HepG2 (cell line): ENCODE measurements around the gene VAC14. TPM values are rescaled to one million over a fixed set of nuclear protein-coding genes. Genes with fewer than 3 reads are reported as not detected.

Experiments used
- ARID2 ChIP-seq: sonication (generic); formaldehyde crosslinking; IDR thresholded peaks from 2 replicates; pipeline ENCODE4 v1.8.1; 2022; ENCODE audit warnings: mild to moderate bottlenecking, missing genetic modification reagents, borderline replicate concordance
- ATAD3A ChIP-seq: sonication (generic); formaldehyde crosslinking; IDR thresholded peaks from 2 replicates; pipeline ENCODE4 v1.4.0; 2020; ENCODE audit warnings: missing genetic modification reagents
- CC2D1A ChIP-seq: sonication (generic); formaldehyde crosslinking; IDR thresholded peaks from 2 replicates; pipeline ENCODE4 v1.8.1; 2023; ENCODE audit warnings: mild to moderate bottlenecking, missing genetic modification reagents
- DR1 ChIP-seq: sonication (generic); formaldehyde crosslinking; IDR thresholded peaks from 2 replicates; pipeline ENCODE4 v1.8.0; 2021; ENCODE audit warnings: mild to moderate bottlenecking, missing genetic modification reagents, inconsistent platforms
- FIP1L1 ChIP-seq: fragments of 200-400 bp; formaldehyde crosslinking; IDR thresholded peaks from 2 replicates; pipeline ENCODE4 v1.6.1; 2018; ENCODE audit warnings: low read depth, mild to moderate bottlenecking, low read length, moderate library complexity, borderline replicate concordance; ENCODE audit not compliant: insufficient read depth
- FOXJ3 ChIP-seq: sonication (generic); formaldehyde crosslinking; IDR thresholded peaks from 2 replicates; pipeline ENCODE4 v1.4.0; 2020; ENCODE audit warnings: missing genetic modification reagents, mild to moderate bottlenecking, borderline replicate concordance
- FOXK1 ChIP-seq: sonication (generic); formaldehyde crosslinking; IDR thresholded peaks from 2 replicates; pipeline ENCODE4 v1.4.0; 2020; ENCODE audit warnings: low read depth, missing genetic modification reagents, borderline replicate concordance
- GATAD1 ChIP-seq: IDR thresholded peaks from 2 replicates; pipeline ENCODE4 v1.6.1; 2016; ENCODE audit warnings: missing genetic modification reagents, missing compliant biosample characterization
- KDM1A ChIP-seq: IDR thresholded peaks from 2 replicates; pipeline ENCODE4 v1.6.1; 2016; ENCODE audit warnings: missing compliant biosample characterization
- MIXL1 ChIP-seq: IDR thresholded peaks from 2 replicates; pipeline ENCODE4 v1.6.1; 2016
- ZFP36L1 ChIP-seq: sonication (generic); formaldehyde crosslinking; IDR thresholded peaks from 2 replicates; pipeline ENCODE4 v1.8.0; 2022; ENCODE audit warnings: mild to moderate bottlenecking, missing genetic modification reagents, moderate library complexity
- ZNF234 ChIP-seq: sonication (generic); formaldehyde crosslinking; conservative IDR thresholded peaks from 2 replicates; pipeline ENCODE4 v1.5.1; 2020; ENCODE audit warnings: mild to moderate bottlenecking, missing genetic modification reagents
- ZNF546 ChIP-seq: sonication (generic); formaldehyde crosslinking; conservative IDR thresholded peaks from 2 replicates; pipeline ENCODE4 v1.8.1; 2023; ENCODE audit warnings: mild to moderate bottlenecking, missing genetic modification reagents
- ZNF558 ChIP-seq: sonication (generic); formaldehyde crosslinking; IDR thresholded peaks from 2 replicates; pipeline ENCODE4 v1.9.0; 2022; ENCODE audit warnings: mild to moderate bottlenecking, missing genetic modification reagents, borderline replicate concordance
- ZNF879 ChIP-seq: sonication (generic); formaldehyde crosslinking; IDR thresholded peaks from 2 replicates; pipeline ENCODE4 v1.8.1; 2023; ENCODE audit warnings: missing genetic modification reagents
- ZNF883 ChIP-seq: sonication (generic); formaldehyde crosslinking; IDR thresholded peaks from 2 replicates; pipeline ENCODE4 v1.5.1; 2020; ENCODE audit warnings: mild to moderate bottlenecking, missing genetic modification reagents; ENCODE audit errors: not compliant biosample characterization
- polyA plus RNA-seq, 8 experiments: library from polyadenylated mRNA; depleted of rRNA in 3 of 8; stranded (reverse) in 7 of 8; unstranded in 1 of 8; fragments of >200 nt; fragmentation: Illumina TruSeq in 4 of 8; extraction: Trizol in 4 of 8; gene quantifications; 2 replicates each; pipeline versions ENCODE4 v1.2.1 to v1.2.3, GENCODE V29; 2011 to 2016; ENCODE audit warnings: low read depth in 4 of 8, missing spikeins in 1 of 8, mixed read lengths in 1 of 8; ENCODE audit not compliant: insufficient read depth in 1 of 8
- total RNA-seq, 5 experiments: library from RNA; depleted of rRNA; stranded (reverse); fragments of >200 nt; fragmentation: Illumina TruSeq; extraction: Trizol; gene quantifications; 2 replicates each; pipeline ENCODE4 v1.2.3, GENCODE V29; 2016; ENCODE audit warnings: low read depth in 1 of 5
- TF ChIP-seq, protein P1 (sequence below): sonication (generic); formaldehyde crosslinking; IDR thresholded peaks from 2 replicates; pipeline ENCODE4 v1.5.1; 2020; ENCODE audit warnings: missing genetic modification reagents, mild to moderate bottlenecking, borderline replicate concordance
- TF ChIP-seq, protein P2 (sequence below): IDR thresholded peaks from 2 replicates; pipeline ENCODE4 v1.6.1; 2016; ENCODE audit warnings: low read depth, control low read depth
- TF ChIP-seq, protein P3 (sequence below): sonication (generic); formaldehyde crosslinking; IDR thresholded peaks from 2 replicates; pipeline ENCODE4 v1.4.0; 2020; ENCODE audit warnings: mild to moderate bottlenecking, missing genetic modification reagents
- TF ChIP-seq, protein P4 (sequence below): sonication (generic); formaldehyde crosslinking; IDR thresholded peaks from 2 replicates; pipeline ENCODE4 v1.4.0; 2020; ENCODE audit warnings: mild to moderate bottlenecking, missing genetic modification reagents, borderline replicate concordance
- TF ChIP-seq, protein P5 (sequence below): sonication (generic); formaldehyde crosslinking; IDR thresholded peaks from 2 replicates; pipeline ENCODE4 v1.5.0; 2020; ENCODE audit warnings: missing genetic modification reagents
- TF ChIP-seq, protein P6 (sequence below): sonication (generic); formaldehyde crosslinking; IDR thresholded peaks from 2 replicates; pipeline ENCODE4 v1.5.1; 2020; ENCODE audit warnings: mild to moderate bottlenecking, missing genetic modification reagents, moderate library complexity

VAC14 gene
- total and polyA plus RNA-seq, 2 of the 13 experiments (the other 11 are each of a cell fraction or from before 2014, with no cell fraction given), result 23.5 to 24.6 TPM

DNA sequence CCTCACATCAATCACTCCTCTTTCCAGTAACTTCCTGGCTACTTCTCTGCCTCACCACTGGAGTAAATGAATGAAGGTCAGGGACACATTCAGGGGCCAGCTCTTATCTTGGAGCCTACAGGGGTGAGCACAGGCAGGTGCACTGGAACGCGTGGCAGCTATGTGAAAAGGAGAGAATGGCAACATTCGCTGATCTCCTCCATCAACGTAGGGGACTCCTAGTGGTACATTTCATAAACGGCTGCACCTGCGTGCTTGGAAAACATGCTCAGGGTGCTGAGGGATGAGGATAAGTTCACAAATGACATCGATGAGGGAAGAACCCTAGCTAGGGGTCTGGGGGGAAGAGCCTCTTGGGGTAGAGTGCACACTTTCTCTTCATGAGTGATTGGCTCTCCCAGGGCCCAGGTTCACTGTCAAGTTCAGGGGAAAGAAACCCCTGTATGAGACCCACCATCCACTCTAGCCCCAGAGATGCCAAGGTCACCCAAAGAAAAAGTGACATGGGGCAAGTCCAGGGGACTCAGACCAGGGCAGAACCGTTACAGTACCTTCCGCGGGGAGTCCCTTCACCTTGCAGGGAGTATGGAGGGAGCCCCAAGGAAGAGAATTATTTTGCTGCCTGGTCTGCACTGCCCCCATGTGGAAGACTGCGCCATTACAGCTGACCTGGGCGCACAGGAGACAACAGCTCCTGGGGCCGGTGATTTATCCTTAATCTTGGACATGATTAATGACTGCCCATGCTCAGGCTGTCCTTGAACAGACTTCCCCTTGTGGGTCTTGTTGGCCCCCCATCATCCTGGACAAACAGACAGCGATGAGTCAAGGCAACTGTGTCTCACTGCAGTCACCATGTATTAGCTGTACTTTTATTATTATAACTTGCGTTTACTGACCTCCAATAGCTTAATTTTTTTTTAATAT, 30.1 kb downstream of the VAC14 start (continued):
- TF ChIP-seq, protein P1, sequence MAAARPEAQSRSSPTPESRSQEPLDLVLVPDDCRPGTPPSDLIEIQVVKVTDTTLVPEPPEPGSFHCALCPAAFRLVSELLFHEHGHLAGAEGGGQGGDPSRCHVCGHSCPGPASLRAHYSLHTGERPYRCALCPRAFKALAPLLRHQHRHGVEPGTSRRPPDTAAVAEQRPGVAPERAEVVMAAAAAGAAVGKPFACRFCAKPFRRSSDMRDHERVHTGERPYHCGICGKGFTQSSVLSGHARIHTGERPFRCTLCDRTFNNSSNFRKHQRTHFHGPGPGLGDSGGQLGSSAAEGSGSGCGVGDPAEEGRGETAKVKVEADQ, result no peak
- TF ChIP-seq, protein P2, sequence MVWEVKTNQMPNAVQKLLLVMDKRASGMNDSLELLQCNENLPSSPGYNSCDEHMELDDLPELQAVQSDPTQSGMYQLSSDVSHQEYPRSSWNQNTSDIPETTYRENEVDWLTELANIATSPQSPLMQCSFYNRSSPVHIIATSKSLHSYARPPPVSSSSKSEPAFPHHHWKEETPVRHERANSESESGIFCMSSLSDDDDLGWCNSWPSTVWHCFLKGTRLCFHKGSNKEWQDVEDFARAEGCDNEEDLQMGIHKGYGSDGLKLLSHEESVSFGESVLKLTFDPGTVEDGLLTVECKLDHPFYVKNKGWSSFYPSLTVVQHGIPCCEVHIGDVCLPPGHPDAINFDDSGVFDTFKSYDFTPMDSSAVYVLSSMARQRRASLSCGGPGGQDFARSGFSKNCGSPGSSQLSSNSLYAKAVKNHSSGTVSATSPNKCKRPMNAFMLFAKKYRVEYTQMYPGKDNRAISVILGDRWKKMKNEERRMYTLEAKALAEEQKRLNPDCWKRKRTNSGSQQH (CRISPR knock-in tag), result 0 out of 2 replicates have a peak, but pooled peaks have one; percentile 59
- TF ChIP-seq ATAD3A (CRISPR knock-in tag), result no peak
- TF ChIP-seq ZNF546, result no peak
- TF ChIP-seq GATAD1 (CRISPR knock-in tag), result no peak
- TF ChIP-seq KDM1A (CRISPR knock-in tag), result no peak
- TF ChIP-seq, protein P3, sequence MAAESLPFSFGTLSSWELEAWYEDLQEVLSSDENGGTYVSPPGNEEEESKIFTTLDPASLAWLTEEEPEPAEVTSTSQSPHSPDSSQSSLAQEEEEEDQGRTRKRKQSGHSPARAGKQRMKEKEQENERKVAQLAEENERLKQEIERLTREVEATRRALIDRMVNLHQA (CRISPR knock-in tag), result no peak
- TF ChIP-seq FOXJ3 (CRISPR knock-in tag), result no peak
- no peak for TF ChIP-seq ZNF558 (CRISPR knock-in tag)
- TF ChIP-seq FOXK1 (CRISPR knock-in tag), result no peak
- TF ChIP-seq ZNF879 (CRISPR knock-in tag), result 0 out of 2 replicates have a peak, but pooled peaks have one; percentile 73
- TF ChIP-seq, protein P4, sequence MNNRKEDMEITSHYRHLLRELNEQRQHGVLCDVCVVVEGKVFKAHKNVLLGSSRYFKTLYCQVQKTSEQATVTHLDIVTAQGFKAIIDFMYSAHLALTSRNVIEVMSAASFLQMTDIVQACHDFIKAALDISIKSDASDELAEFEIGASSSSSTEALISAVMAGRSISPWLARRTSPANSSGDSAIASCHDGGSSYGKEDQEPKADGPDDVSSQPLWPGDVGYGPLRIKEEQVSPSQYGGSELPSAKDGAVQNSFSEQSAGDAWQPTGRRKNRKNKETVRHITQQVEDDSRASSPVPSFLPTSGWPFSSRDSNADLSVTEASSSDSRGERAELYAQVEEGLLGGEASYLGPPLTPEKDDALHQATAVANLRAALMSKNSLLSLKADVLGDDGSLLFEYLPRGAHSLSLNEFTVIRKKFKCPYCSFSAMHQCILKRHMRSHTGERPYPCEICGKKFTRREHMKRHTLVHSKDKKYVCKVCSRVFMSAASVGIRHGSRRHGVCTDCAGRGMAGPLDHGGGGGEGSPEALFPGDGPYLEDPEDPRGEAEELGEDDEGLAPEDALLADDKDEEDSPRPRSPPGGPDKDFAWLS (CRISPR knock-in tag), result 0 out of 2 replicates have a peak, but pooled peaks have one; percentile 59
- TF ChIP-seq FIP1L1, result no peak
- TF ChIP-seq ZNF234 (CRISPR knock-in tag), result no peak
- TF ChIP-seq, protein P5, sequence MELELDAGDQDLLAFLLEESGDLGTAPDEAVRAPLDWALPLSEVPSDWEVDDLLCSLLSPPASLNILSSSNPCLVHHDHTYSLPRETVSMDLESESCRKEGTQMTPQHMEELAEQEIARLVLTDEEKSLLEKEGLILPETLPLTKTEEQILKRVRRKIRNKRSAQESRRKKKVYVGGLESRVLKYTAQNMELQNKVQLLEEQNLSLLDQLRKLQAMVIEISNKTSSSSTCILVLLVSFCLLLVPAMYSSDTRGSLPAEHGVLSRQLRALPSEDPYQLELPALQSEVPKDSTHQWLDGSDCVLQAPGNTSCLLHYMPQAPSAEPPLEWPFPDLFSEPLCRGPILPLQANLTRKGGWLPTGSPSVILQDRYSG (CRISPR knock-in tag), result no peak
- no peak for TF ChIP-seq DR1 (CRISPR knock-in tag)
- TF ChIP-seq CC2D1A (CRISPR knock-in tag), result 0 out of 2 replicates have a peak, but pooled peaks have one; percentile 34
- TF ChIP-seq, protein P6, sequence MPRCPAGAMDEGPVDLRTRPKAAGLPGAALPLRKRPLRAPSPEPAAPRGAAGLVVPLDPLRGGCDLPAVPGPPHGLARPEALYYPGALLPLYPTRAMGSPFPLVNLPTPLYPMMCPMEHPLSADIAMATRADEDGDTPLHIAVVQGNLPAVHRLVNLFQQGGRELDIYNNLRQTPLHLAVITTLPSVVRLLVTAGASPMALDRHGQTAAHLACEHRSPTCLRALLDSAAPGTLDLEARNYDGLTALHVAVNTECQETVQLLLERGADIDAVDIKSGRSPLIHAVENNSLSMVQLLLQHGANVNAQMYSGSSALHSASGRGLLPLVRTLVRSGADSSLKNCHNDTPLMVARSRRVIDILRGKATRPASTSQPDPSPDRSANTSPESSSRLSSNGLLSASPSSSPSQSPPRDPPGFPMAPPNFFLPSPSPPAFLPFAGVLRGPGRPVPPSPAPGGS (CRISPR knock-in tag), result peak; percentile 16; the same call in 1 of the 2 replicates
- TF ChIP-seq ZNF883 (CRISPR knock-in tag), result no peak
- TF ChIP-seq MIXL1 (CRISPR knock-in tag), result no peak
- TF ChIP-seq ZFP36L1 (CRISPR knock-in tag), result no peak
- TF ChIP-seq ARID2 (CRISPR knock-in tag), result no peak
